Right lobe of liver (tissue), 6 donors: ENCODE measurements around the gene RDH11. TPM values are rescaled to one million over a fixed set of nuclear protein-coding genes. Genes with fewer than 3 reads are reported as not detected.

Experiments used
- ATAC-seq, 4 donors: fragments of 200-7000 bp; cut with Tn5 transposase; one replicate each; pipeline ENCODE4 v1.9.1; 2020; ENCODE audit warnings: mild to moderate bottlenecking in 4 of 4, moderate library complexity in 4 of 4
- DNase-seq, 3 donors: peaks; one replicate each; pipeline ENCODE4 v3.0.0-alpha.2; 2020
- H3K27ac ChIP-seq, 3 donors: fragments of 200-600 bp; one replicate each; pipeline ENCODE4 v1.8.0; 2022
- H3K27me3 ChIP-seq, 2 donors: fragments of 200-600 bp; one replicate each; pipeline ENCODE4 v1.8.0; 2022
- H3K36me3 ChIP-seq, 4 donors: fragments of 200-600 bp; sonication (generic) in 1 of 4; one replicate each; pipeline versions ENCODE4 v1.5.1 to v1.8.0; 2017 to 2022; ENCODE audit warnings: control low read depth in 1 of 4
- H3K4me1 ChIP-seq, 4 donors: fragments of 200-600 bp; sonication (generic) in 1 of 4; one replicate each; pipeline versions ENCODE4 v1.5.1 to v1.8.0; 2017 to 2022; ENCODE audit warnings: control low read depth in 1 of 4
- H3K4me3 ChIP-seq, 3 donors: fragments of 200-600 bp; one replicate each; pipeline ENCODE4 v1.8.0; 2022
- H3K9me3 ChIP-seq, 4 donors: fragments of 200-600 bp; sonication (generic) in 1 of 4; one replicate each; pipeline versions ENCODE4 v1.5.1 to v1.8.0; 2017 to 2022; ENCODE audit warnings: control low read depth in 1 of 4
- CTCF ChIP-seq, 4 donors: fragments of 200-600 bp in 3 of 4; fragments of 450-650 bp in 1 of 4; IDR thresholded peaks; one replicate each; pipeline versions ENCODE4 v1.5.1 to v1.8.0; 2016 to 2022; ENCODE audit warnings: antibody characterized with exemption in 4 of 4, mild to moderate bottlenecking in 2 of 4
- POLR2A ChIP-seq: fragments of 450-650 bp; IDR thresholded peaks from one replicate; pipeline ENCODE4 v1.6.1; 2017; ENCODE audit warnings: antibody characterized with exemption, mild to moderate bottlenecking
- WGBS: methylation state at CpG from one replicate; pipeline ENCODE4 v1.1.6; 2018; ENCODE audit warnings: low coverage, low lambda C conversion rate; ENCODE audit not compliant: insufficient coverage; ENCODE audit errors: missing lambda C conversion rate; 5-methylcytosine and 5-hydroxymethylcytosine counted together
- intact Hi-C, 2 donors: fragments of 100-400 bp; cut with DNase I; formaldehyde crosslinking; loops; one replicate each; pipeline versions ENCODE4 v1.11.2 to v1.14.1; 2022
- total RNA-seq, 6 experiments: library from RNA; depleted of rRNA in 2 of 6; stranded (reverse); fragments of >200 nt in 2 of 6; fragmentation: NEBNext Ultra II Directional in 3 of 6; extraction: Animal tissue kit (Norgen Biotek cat#: 25700) in 3 of 6; gene quantifications; one replicate each; pipeline versions ENCODE4 v1.1.0 to v1.2.4, GENCODE V29; 2016 to 2023
- donor health status: DM: no; HTN: yes; CAD: no.
- donor health status: DM: no; HTN: no; CAD: no.
- donor health status: DM: no; HTN: no; CAD: no.
- donor health status: DM: no; HTN: yes; CAD: no.
- donor health status: DM: no; HTN: yes; CAD: no.

RDH11 gene
- total RNA-seq, 6 experiments from 2014 or later: 35.5 to 106 (median 83.4) TPM

- H3K9me3 ChIP-seq: no peaks in the 10 kb centered on the region
- TF ChIP-seq POLR2A (no peak), CTCF (IDR thresholded peaks at IDR 0.05) (no peak)
- intact Hi-C loops: no loop called here
- H3K36me3 ChIP-seq: no peaks in the 10 kb centered on the region
- H3K4me3 ChIP-seq: no peak overlapping the region
- no peaks in the 10 kb centered on the region for H3K27me3 ChIP-seq
- ATAC-seq (no peak), DNase-seq (no peak)
- H3K4me1 ChIP-seq: no peaks in the 10 kb centered on the region
- H3K27ac ChIP-seq: no peak overlapping the region
- WGBS: 81% methylated on average over 3 of the region's 3 CpGs
These were observed 56.9 kb downstream of the RDH11 start for GRCh38 chr14:67638642-67639041.

- no peaks in the 10 kb centered on the region for H3K36me3 ChIP-seq
- peak in 2 of 4 donors; percentile 43 to 65 for ATAC-seq
- no peaks in the 10 kb centered on the region for H3K4me1 ChIP-seq
- DNase-seq: no peak
- H3K27ac ChIP-seq: no peak overlapping the region
- TF ChIP-seq CTCF (IDR thresholded peaks at IDR 0.05): no peak
- no peak for TF ChIP-seq POLR2A
- no peaks in the 10 kb centered on the region for H3K9me3 ChIP-seq
- WGBS: 76% methylated on average over 3 of the region's 3 CpGs
- intact Hi-C loops: no loop called here
- H3K27me3 ChIP-seq: no peaks in the 10 kb centered on the region
- no peak overlapping the region for H3K4me3 ChIP-seq
These were observed 59.1 kb downstream of the RDH11 start for GRCh38 chr14:67636361-67636919.

DNA sequence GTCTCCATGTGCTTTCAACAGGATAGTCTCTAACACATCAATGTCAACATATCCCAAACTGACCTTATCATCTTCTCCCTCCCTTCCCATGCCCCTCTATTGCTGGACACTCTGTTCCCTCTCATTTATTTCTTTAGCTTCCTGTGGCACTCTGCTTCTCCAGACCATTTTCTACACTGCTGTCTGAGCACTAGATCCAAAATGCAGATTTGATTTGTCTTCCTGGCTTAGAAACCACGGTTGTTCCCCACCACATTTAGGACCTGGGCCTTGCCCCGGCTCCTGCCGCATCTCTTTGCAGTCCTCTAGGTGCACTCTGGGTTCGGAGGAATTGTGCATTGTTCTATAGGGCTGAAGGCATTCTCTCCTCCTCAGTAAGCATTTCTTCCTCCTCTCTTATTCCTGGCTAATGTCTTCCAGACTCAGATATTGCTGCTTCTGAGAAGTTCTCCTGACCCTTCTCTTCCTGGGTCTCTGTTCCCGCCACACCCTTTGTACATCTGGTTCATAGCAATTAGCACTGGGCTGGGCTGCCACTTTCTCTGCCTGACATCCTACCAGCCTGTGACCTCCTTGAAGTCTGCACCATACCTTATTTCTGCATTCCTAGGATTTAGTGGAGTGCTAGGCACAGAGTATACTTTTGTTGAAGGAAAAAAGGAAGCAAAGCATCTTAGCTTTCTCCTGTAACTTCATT, 62.0 kb downstream of the RDH11 start:
- no peak overlapping the region for H3K4me3 ChIP-seq
- ATAC-seq: no peak
- TF ChIP-seq CTCF (IDR thresholded peaks at IDR 0.05) (no peak), POLR2A (no peak)
- 89% methylated on average over 5 of the region's 5 CpGs for WGBS
- no peak for DNase-seq
- H3K4me1 ChIP-seq: no peaks in the 10 kb centered on the region
- no peaks in the 10 kb centered on the region for H3K36me3 ChIP-seq
- no peaks in the 10 kb centered on the region for H3K9me3 ChIP-seq
- H3K27me3 ChIP-seq: no peaks in the 10 kb centered on the region
- intact Hi-C loops: no loop called here
- H3K27ac ChIP-seq: no peak overlapping the region

DNA sequence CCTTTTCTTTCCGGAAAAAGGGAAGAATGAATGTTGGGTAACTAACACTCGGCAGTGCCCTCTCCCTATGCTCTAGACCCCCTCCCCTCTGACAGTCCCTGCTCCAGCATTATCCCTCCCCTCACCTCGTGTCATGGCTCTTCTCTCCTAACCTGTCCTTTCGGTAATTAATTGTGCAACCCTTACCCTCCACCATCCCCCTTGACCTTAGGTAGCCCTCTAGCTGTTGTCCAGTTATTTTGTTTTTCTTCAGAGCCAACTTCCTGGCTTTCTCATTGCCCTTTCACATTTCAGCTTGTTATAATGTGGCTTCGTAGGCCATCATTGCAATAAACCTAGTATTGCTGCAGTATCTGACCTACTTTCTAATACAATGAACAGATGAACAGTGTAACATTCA, 64.6 kb downstream of the RDH11 start:
- H3K4me3 ChIP-seq: no peak overlapping the region
- 55% methylated on average over 5 of the region's 5 CpGs for WGBS
- no peak overlapping the region for H3K27ac ChIP-seq
- no peaks in the 10 kb centered on the region for H3K4me1 ChIP-seq
- H3K27me3 ChIP-seq: no peaks in the 10 kb centered on the region
- no peaks in the 10 kb centered on the region for H3K9me3 ChIP-seq
- H3K36me3 ChIP-seq: no peaks in the 10 kb centered on the region
- DNase-seq (no peak), ATAC-seq (peak; percentile 43 to 78 (median 58))
- TF ChIP-seq POLR2A (no peak), CTCF (IDR thresholded peaks at IDR 0.05) (no peak)
- intact Hi-C loops: no loop called here
